GM19035 (cell line): ENCODE data around the gene SPATC1L.
"Not testable (repeated sequence)": the region's sequence is repeated elsewhere in the genome, so short reads cannot be mapped to it uniquely, and the experiment has no call there.

Experiments used
- ATAC-seq: cut with Tn5 transposase; IDR thresholded peaks from one replicate; pipeline ENCODE4 v1.9.1; 2021; ENCODE audit not compliant: unreplicated experiment

SPATC1L gene

DNA sequence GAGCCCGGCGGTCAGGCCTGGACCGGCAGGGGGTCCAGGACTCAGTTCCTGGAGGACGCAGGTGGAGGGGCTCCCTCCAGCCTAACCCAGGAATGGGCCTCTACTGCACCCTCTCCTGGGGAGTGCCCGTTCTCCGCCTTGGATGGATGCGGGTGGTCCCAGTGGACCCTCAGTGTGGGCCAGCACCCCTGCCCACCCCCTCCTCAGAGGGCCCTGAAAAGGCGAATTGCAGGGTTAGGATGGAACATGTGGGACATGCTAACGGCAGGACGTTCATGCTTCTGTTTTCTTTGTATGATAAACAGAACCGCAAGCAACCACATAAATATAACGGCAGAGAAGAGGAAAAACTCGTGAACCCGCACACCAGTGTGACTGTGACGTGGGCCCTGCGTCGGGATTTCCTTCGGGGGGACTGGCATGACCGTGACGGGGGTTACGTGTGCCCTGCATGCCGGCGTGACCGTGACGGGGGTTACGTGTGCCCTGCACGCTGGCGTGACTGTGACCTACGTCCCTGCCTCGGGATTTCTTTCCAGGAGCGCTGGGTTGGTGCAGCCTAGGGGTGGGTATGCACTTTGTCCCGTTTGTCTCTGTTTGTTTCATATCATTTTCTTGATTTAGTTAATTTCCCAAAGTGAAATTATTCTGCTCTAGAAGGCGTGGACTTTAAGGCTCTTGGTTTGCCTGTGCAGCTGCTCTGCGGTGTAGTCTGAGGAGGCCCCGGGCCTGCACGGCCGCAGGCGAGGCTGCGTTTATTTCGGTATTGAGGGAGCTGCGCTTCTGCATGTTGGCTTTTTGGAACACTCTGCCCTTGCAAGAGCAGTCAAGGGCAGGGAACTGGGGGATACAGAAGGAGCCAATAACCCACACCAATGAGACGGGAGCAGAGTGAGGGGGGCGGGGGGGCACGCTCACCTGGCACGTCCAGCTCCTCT lies 32.0 kb downstream of the SPATC1L start:
- ATAC-seq, result no peak

DNA sequence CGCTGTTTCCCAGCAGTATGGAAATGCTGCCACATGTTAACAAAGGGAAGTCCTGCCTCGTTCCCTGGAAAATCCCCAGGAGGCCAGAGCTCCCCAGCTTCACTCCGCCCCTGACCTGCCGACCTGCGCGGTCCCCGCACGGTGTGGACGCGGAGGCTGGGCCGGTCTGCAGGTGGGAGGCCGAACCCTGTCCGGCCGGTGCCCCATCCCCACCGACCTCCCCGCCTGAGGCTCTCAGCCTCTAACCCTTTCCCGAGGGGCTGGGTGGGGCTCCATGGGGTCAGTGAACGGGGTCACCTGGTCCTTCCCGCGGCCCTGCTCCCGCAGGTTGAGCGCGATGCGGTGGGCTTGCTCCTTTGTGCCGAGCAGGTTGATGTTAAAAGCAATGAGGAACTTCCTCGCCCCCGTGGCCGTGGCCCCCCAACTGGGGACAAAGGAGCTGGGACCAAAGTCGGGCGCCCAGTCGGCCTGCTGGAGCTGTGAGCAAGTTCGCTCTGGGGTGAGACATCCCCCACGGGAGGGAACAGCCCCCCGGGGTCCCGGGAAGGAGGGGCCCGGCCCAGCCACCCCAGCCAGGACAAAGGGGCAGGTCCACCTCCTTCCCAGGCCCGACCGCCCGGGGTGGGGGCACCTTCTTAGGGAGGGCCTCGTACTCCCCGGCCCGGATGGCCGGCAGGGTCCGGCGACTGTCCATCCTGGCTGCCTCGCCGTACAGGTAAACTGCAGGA lies 32.8 kb downstream of the SPATC1L start:
- no peak for ATAC-seq

DNA sequence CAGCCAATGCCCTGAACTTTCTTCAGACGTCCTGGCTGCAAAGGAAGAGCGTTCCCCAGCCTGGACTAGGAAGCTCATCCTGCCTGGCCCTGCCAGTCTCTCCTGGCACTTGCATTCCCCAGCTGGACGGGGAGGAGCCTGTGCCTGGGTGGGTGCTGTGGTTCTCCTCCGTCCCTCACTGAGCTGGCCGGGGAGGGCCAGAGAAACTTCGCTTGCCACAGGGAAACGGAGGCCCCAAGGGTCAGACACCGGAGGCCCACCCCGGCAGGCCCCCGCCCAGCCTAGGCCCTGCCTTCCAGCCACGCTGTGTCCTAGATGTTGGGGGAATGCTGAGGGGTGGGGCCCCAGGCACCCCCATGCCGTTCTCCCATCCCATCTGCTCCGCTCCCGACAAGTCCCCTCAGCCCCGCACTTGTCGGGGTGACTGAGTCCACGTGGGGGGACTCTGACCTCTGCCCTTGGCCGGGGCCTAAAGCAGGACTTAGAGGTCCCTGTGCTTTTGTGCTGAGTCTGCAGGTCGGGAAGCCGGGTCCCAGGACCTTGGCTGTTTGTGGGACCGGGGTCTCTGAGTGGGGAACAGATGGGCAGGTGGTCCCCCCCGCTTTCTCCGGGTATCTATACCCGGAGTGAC lies 33.7 kb downstream of the SPATC1L start:
- no peak for ATAC-seq

DNA sequence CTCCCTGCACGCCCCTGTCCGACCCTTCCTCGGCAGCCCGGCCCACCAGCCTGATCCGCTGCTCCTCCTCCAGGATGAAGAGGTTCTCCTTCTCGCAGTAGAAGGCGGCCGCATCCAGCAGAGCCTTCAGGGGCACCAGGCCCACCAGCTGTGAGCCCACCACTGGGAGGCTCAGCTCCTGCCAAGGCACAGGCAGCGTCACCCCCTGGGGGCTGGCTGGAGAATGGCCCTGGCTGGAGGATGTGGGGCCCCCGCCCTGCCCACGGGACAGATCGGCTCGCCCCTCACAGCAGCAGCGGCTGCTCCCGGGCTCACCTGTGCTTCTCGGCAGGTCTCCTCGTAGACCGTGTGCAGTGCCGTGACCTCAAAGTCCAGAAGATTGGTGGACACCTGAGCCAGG lies 34.2 kb downstream of the SPATC1L start:
- ATAC-seq, result no peak

DNA sequence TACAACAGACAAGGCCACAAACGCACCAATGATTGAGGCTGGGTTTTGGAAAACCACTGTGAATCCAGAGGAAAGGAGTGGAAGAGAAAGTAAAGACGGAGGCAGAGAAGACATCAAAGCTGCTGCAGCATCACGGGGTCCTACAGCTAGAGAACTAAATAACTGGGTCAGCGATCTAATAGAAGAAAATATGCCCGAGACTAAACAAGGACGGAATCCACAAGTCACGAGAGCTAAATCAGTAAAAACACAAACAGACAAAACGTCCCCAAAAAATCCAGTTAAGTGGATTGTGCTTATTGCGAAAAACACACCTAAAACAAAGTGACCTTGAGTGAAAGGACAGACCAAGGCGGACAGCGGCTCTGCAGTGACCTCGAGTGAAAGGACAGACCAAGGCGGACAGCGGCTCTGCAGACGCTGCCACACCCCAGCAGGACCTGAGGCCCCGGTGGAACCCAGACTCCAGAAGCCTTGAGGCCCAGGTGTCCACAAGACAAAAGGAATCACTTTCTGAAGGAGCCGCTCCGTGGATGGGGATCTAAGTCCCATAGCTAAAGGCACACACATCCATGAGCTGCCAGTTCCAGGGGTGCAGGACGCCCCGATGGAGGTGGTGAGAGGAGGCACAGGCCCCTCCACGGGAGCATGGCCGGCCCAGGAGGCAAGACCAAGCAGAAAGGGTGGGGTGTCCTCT lies 34.9 kb downstream of the SPATC1L start:
- ATAC-seq, result no peak

DNA sequence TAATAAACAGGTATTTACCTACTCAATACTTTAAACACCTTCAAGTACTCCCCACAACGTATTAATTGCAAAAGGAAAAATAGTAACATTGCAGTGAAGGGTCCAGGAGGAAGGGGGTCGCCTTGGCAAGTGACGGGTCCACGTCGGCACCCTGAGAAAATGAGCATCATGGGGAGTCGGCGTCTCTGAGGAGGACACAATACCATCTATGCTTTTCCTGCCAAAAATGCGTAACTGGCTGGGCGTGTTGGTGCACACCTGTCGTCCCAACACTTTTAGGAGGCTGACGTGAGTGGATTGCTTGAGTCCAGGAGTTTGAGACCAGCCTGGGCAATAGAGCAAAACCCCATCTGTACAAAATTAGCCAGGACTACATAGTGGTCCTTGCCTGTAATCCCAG lies 36.2 kb downstream of the SPATC1L start:
- ATAC-seq, result no peak

DNA sequence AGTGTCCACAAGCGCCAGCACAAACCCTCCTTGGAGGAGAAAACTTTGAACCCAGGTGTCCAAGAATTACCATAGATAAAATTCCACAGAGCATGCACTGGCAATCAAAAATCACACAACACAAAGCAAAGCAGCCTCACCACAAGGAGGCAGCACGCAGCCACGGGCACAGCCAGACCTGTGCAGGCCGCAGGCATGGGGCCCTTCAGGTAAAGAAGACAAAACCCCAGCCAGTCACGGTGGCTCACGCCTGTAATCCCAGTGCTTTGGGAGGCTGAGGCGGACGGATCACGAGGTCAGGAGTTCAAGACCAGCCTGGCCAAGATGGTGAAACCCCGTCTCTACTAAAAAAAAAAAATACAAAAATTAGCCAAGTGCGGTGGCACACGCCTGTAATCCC lies 36.8 kb downstream of the SPATC1L start:
- not testable (repeated sequence) for ATAC-seq

DNA sequence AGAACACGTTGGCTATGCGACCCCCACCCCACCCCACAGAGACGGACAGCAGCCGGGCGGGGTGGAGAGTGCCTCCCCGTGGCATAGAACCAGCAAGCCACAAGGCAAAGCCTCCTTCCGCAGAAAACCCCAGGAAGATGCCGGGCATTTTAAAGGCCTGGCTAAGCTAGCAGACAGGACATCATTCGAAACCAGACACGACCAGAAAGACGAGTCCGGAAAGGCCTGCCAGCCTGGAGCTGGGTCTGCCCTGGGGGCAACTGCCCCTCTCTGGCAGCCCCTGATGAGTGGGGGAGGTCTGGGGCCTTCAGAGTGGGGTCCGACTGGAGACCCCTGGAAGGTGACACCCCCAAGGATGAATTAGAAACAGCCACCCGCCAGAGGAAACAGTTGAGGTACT lies 37.4 kb downstream of the SPATC1L start:
- no peak for ATAC-seq

DNA sequence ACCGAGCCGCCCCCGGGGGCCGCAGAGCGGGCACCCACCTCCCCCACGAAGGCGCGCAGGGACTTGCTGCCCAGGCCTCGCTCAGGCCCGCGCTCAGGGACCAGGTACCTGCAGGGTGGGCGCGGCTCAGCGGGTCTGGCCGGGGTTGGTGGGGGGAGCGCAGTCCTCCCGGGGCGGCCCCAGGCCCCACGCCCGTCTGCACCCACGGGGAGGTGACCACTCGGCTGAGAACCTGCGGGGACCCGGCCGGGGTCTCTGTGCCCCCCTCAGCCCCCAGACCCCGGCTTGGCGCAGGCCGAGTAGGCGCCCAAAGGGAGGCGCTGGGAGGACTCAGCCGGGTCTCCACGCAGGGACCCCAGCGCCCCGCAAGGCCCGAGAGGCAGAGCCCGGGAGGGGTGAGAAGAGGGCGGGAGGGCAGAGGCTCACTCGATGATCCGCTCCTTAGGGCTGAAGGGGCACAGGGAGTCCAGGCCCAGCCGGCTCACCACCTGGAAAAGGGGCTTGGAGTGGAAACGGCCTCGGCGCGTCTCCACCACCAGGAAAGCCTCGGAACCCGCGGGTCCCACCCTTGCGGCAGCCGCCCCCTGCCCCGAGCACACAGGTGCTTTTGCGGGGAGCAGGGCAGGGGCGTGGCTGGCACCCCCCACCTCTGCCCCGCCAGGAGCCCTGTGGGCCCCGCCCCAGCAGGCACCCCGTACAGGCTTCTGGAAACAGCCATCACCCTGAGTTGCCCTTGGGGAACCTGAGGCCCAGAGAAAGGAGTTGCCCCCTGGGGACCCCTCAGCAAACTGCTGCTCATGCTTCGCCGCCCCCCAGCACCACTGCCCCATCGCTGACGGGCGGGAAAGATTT lies 38.2 kb downstream of the SPATC1L start:
- no peak for ATAC-seq

DNA sequence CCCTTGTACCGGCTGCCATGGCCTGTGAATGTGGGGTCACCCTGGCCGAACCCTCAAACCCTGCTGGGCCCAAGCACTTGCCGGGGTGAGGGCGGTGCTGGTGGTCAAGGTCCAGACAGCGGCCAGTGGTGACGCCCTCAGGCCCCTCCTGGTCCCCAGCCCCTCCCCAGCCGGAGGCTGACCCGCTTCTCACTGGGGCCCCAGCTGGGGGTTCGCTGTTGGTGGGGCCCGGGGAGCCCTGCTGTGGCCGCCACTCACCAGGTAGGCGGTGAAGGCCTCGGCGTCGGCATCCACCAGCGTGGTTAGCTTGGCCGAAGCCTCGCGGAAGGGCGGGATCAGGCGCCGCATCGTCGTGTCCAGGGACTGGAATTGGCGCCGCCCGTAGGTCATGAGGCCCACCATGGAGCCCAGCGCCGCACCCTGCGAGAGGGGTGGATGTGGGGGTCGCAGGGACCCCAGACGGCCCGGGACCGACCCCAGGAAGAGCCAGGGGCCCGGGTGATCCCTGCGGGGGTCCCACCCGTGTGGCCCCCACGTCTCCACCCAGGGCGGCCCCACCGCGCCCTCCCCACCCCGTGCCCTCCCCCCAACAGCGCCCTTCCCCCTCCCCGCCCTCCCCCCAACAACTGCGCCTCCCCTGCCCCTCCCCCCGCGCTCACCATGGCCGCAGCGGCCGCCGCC lies 39.0 kb downstream of the SPATC1L start:
- ATAC-seq, result no peak

DNA sequence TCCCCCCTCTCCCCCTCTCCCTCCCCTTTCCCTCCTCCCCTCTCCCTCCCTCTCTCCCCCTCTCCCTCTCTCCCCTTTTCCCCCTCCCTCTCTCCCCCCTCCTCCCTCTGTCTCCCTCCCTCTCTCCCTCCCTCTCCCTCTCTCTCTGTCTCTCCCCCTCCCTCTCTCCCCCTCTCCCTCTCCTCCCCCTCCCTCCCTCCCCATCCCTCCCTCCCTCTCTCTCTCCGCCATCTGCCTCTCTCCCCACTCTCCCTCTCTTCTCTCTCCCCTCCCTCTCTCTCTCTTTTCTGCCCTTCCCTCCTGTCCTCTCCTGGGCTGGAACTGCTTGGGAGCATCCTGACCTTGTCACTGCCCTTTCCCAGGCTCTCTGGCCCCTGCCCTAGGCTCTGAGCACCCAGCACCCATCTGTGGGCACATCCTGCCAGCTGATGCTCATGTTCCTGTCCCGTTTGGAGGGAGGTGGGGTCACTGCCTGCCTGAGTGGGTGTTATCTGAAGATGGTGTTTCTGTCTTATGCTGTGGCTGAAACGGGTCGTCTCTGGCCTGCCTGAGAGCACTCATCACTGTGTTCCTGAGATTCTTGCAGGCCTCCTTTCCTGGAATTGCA lies 39.7 kb downstream of the SPATC1L start:
- ATAC-seq, result no peak

DNA sequence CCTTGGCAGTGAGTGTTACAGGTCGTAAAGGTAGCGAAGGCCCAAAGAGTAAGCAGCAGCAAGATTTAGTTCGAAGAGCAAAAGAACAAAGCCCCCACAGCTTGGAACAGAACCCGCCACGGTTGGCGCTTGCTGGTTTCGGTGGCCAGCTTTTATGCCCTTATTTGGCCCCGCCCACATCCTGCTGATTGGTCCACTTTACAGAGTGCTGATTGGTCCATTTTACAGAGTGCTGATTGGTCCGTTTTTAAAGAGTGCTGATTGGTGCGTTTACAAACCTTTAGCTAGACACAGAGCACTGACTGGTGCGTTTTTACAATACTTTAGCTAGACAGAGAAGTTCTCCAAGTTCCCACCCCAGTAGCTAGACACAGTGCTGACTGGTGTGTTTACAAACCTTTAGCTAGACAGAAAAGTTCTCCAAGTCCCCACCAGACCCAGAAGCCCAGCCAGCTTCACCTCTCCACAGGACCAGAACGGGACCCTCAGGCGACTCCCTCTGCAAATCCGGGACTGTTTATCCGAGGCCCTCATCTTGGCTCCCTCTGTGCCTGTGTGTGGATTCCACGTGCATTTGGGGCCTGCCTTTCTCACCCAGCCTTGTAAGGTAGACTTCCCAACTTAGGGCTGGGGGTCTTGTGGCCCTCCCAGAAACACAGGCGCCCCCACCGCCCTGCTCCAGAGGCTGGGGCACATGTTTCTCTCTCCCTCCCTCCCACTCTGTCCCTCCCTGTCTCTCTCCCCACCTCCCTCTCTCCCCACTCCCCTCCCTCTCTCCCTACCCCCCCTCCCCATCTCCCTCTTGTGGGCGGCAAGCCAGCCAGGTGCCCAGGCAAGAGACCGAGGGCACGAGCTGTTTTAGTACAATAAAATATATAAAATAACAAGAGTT lies 41.4 kb downstream of the SPATC1L start:
- no peak for ATAC-seq

DNA sequence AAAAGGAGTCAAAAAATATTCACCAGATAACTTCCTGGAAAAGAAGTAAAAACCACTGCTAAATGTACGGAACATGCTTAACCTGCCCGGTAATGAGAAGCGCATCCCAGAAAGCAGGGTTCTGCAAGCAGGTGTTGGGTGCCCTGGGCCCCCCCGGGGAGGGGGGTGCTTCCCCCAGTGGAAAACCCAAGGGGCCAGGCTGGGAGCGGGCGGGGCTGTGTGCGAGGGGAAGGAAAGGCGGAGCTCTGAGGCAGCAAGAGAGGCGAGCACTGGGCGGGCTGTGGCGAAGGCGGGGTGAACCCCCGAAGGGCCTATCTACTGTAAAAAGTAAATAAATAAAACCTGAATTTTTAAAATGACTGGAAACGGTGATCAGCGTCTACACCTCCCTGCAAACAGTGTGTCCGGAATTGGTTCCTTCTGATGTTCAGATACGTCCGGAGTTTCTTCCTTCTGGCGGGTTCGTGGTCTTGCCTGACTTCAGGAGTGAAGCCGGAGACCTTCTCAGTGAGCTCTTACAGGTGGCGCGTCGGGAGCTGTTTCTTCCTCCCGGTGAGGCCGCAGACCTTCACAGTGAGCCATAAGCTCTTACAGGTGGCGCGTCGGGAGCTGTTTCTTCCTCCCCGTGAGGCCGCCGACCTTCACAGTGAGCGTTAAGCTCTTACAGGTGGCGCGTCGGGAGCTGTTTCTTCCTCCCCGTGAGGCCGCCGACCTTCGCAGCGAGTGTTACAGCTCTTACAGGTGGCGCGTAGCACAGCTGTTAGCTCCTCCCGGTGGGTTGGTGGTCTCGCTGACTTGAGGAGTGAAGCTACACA lies 42.3 kb downstream of the SPATC1L start:
- no peak for ATAC-seq

DNA sequence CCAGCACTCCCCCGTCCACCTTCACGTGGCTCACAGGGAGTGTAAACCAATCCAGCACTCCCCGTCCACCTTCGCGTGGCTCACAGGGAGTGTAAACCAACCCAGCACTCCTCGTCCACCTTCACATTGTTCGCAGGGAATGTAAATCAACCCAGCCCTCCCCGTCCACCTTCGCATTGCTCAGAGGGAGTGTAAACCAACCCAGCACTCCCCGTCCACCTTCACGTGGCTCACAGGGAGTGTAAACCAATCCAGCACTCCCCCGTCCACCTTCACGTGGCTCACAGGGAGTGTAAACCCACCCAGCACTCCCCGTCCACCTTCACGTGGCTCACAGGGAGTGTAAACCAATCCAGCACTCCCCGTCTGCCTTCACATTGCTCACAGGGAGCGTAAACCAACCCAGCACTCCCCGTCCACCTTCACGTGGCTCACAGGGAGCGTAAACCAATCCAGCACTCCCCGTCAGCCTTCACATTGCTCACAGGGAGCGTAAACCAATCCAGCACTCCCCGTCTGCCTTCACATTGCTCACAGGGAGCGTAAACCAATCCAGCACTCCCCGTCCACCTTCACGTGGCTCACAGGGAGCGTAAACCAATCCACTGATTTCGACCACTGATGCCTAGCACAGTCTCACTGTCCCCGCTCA lies 43.8 kb downstream of the SPATC1L start:
- not testable (repeated sequence) for ATAC-seq

DNA sequence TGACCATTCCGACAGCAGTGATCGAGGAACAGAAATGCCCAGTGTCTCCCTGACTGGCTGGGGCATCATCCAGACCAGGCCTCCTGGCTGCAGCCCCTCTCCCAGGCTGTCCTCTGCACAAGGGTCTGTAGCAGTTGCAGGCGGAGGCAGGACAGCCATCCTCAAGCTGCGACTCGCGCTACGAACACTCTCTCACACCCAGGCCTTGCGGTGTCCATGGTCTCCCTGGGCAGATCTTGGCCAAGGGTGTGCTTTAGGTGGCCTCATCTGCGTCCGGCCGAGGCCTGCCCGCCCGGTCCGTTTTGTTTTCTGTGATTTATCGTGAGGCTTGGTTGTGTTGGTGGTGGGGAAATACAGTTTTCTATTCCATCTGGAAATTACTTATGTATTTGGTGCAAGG lies 44.6 kb downstream of the SPATC1L start:
- ATAC-seq, result no peak

DNA sequence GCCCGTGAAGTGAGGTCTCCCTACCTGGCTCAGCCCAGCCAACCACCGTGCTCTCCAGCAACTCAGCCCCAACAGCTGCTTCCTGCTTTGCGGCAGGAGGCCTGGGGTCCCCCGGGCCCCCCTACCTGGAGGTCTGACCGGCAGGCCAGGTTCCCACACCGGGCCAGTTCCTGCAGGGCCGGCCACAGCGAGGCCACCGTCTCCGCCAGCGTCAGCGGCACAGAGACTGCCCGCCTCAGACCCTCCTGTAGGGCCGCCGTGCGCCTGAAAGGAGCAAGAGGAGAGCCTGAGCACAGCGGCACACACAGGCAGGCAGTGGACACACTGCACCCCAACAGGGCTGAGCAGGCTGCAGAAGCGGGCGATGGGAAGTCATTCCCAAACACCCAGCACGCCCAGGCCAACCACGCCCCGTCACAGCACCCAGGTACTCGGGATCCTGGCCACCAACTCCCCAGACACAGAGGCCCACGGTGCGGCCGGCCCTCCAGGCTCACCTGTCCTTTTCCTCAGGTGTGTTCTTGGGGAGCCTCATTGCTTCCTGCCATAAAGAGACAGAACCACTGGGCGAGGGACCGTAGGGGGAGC lies 45.8 kb downstream of the SPATC1L start:
- ATAC-seq, result no peak

DNA sequence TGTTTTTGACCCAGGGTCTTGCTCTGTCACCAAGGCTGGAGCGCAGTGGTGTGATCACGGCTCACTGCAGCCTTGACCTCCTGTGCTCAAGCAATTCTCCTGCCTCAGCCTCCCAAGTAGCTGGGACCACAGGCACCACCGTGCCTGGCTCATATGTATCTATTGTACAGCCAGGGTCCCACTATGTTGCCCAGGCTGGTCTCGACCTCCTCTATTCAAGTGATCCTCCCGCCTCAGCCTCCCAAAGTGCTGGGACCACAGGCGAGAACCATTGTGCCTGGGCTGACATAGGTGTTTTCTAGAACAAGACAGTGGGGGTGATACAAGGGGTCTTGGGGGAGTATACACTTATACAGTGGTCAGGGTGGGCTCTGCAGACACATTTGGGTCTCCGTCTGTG lies 46.4 kb downstream of the SPATC1L start:
- ATAC-seq, result no peak
